DND-41 (cell line): ENCODE results near the gene BCL11A.

Experiments used
- ATAC-seq: fragments of 200-7000 bp; cut with Tn5 transposase; 3 replicates; pipeline ENCODE4 v1.9.1; 2021; ENCODE audit warnings: low read depth; ENCODE audit not compliant: insufficient read depth
- DNase-seq: peaks from one replicate; pipeline ENCODE4 v3.0.0-alpha.2; 2020
- H2AFZ ChIP-seq: 2 replicates; pipeline ENCODE4 v1.6.0; 2012; ENCODE audit warnings: low read depth, low read length
- H3K27ac ChIP-seq: 2 replicates; pipeline ENCODE4 v1.5.1; 2012; ENCODE audit warnings: low read length, inconsistent platforms
- H3K27me3 ChIP-seq: fragments of 200-600 bp; sonication (generic); 2 replicates; pipeline ENCODE4 v1.6.0; 2012; ENCODE audit warnings: low read length, mild to moderate bottlenecking, inconsistent platforms; ENCODE audit not compliant: insufficient read depth, poor library complexity
- H3K36me3 ChIP-seq: 2 replicates; pipeline ENCODE4 v1.5.1; 2012; ENCODE audit warnings: low read length, inconsistent platforms; ENCODE audit not compliant: insufficient read depth
- H3K4me1 ChIP-seq: 2 replicates; pipeline ENCODE4 v1.5.1; 2012; ENCODE audit warnings: mild to moderate bottlenecking, low read length; ENCODE audit not compliant: insufficient read depth
- H3K4me2 ChIP-seq: 2 replicates; pipeline ENCODE4 v1.6.0; 2012; ENCODE audit warnings: mild to moderate bottlenecking, moderate library complexity, low read length, inconsistent platforms; ENCODE audit not compliant: insufficient read depth
- H3K4me3 ChIP-seq, 2 experiments: fragments of 200-600 bp in 1 of 2; shearing (Covaris generic) in 1 of 2; 2 replicates each; pipeline ENCODE4 v1.5.1; 2012 to 2016; ENCODE audit warnings: inconsistent platforms in 2 of 2, low read length in 2 of 2, mild to moderate bottlenecking in 2 of 2, low read depth in 1 of 2, moderate library complexity in 1 of 2
- H3K79me2 ChIP-seq: 2 replicates; pipeline ENCODE4 v1.6.0; 2012; ENCODE audit warnings: low read length, inconsistent platforms; ENCODE audit not compliant: insufficient read depth
- H3K9ac ChIP-seq: 2 replicates; pipeline ENCODE4 v1.6.0; 2012; ENCODE audit warnings: low read depth, mild to moderate bottlenecking, inconsistent platforms, low read length, moderate library complexity
- H3K9me3 ChIP-seq: 2 replicates; pipeline ENCODE4 v1.5.1; 2012; ENCODE audit warnings: low read length, moderate library complexity, mild to moderate bottlenecking, inconsistent platforms; ENCODE audit not compliant: insufficient read depth, severe bottlenecking
- H4K20me1 ChIP-seq: 2 replicates; pipeline ENCODE4 v1.6.0; 2012; ENCODE audit warnings: low read length; ENCODE audit not compliant: insufficient read depth
- CTCF ChIP-seq: IDR thresholded peaks from 2 replicates; pipeline ENCODE4 v1.5.1; 2012; ENCODE audit warnings: borderline replicate concordance, low read length, moderate library complexity, mild to moderate bottlenecking; ENCODE audit not compliant: poor library complexity, severe bottlenecking; ENCODE audit errors: extremely low read depth
- EZH2 ChIP-seq: IDR thresholded peaks from 3 replicates; pipeline ENCODE4 v1.6.1; 2012; ENCODE audit warnings: borderline replicate concordance, low read depth, mild to moderate bottlenecking, moderate library complexity, low read length, inconsistent platforms; ENCODE audit not compliant: severe bottlenecking

BCL11A gene

GRCh38 chr2:60460577-60461420, 92.7 kb downstream of the BCL11A start:
- H3K4me2 ChIP-seq = no peak overlapping the region
- TF ChIP-seq CTCF = no peak
- no peak for TF ChIP-seq EZH2
- H2AFZ ChIP-seq = no peak overlapping the region
- H3K4me3 ChIP-seq = no peak overlapping the region
- H4K20me1 ChIP-seq = peaks cover 22% of the 10 kb centered on the region
- peaks cover 21% of the 10 kb centered on the region for H3K79me2 ChIP-seq
- ATAC-seq (no peak), DNase-seq (no peak)
- H3K36me3 ChIP-seq = peaks cover 61% of the 10 kb centered on the region
- H3K9ac ChIP-seq = no peak overlapping the region
- H3K4me1 ChIP-seq = no peaks in the 10 kb centered on the region
- H3K27me3 ChIP-seq = no peaks in the 10 kb centered on the region
- H3K9me3 ChIP-seq = no peaks in the 10 kb centered on the region
- H3K27ac ChIP-seq = no peak overlapping the region

GRCh38 chr2:60459851-60460250, 93.6 kb downstream of the BCL11A start:
- TF ChIP-seq CTCF = no peak
- TF ChIP-seq EZH2 = no peak
- peaks cover 19% of the 10 kb centered on the region for H3K79me2 ChIP-seq
- peaks cover 63% of the 10 kb centered on the region for H3K36me3 ChIP-seq
- no peak overlapping the region for H2AFZ ChIP-seq
- H3K4me1 ChIP-seq = no peaks in the 10 kb centered on the region
- no peak for DNase-seq
- no peak for ATAC-seq
- no peak overlapping the region for H3K4me3 ChIP-seq
- H3K9ac ChIP-seq = no peak overlapping the region
- H3K4me2 ChIP-seq = no peak overlapping the region
- no peaks in the 10 kb centered on the region for H3K27me3 ChIP-seq
- peaks cover 21% of the 10 kb centered on the region for H4K20me1 ChIP-seq
- no peak overlapping the region for H3K27ac ChIP-seq
- no peaks in the 10 kb centered on the region for H3K9me3 ChIP-seq

GRCh38 chr2:60456115-60456770, 97.2 kb downstream of the BCL11A start:
- Histone ChIP-seq H3K4me1 (no peaks in the 10 kb centered on the region), H3K4me3 (no peak overlapping the region), H3K9ac (no peak overlapping the region), H2AFZ (no peak overlapping the region), H3K27me3 (no peaks in the 10 kb centered on the region), H3K36me3 (peaks cover 49% of the 10 kb centered on the region), H3K79me2 (0 out of 2 replicates have a peak, but pooled peaks cover 5% of the 10 kb centered on the region), H3K27ac (no peak overlapping the region), H3K9me3 (no peaks in the 10 kb centered on the region), H4K20me1 (peaks cover 9% of the 10 kb centered on the region), H3K4me2 (no peak overlapping the region)
- DNase-seq (no peak), ATAC-seq (peak; percentile 49; the same call in 1 of the 3 replicates)
- peak; percentile 23 for TF ChIP-seq CTCF
- no peak for TF ChIP-seq EZH2
